ENCODE measurements around the gene VN1R5.

Gene VN1R5

DNA sequence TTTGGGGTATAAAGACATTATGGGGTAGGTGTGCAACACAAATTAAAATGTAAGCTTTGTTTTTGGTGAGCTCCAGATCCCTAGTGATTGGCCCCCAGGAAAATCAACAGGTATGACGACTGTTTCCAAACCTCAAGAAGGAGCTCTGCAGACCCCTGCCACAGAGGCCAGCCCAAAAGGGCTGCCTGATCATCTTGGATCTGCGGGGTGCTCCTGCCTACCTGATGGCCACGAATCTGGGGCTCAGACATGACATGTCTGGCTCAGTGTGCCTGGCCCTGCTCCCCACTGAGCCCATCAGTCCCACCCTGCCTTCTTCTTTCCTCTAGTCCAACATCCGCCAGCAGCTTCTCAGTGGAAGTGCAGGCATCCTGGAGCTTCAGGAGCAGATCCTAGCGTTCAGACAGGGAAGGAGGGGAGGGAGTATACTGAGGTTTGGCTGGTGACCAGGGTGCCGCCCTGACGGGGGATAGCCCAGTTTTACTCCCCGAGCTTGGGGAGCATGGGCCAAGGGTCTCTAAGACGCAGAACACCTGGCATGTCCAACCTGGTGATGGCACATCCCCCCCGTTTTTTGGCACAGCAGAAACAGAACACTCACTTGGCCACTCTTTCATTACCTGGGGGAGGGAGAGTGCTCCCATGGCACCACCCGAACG, 44.0 kb downstream of the VN1R5 start:
- in situ Hi-C loops (cut with MboI; ENCODE audit: low sequenced_read_pairs), result no loop called here

DNA sequence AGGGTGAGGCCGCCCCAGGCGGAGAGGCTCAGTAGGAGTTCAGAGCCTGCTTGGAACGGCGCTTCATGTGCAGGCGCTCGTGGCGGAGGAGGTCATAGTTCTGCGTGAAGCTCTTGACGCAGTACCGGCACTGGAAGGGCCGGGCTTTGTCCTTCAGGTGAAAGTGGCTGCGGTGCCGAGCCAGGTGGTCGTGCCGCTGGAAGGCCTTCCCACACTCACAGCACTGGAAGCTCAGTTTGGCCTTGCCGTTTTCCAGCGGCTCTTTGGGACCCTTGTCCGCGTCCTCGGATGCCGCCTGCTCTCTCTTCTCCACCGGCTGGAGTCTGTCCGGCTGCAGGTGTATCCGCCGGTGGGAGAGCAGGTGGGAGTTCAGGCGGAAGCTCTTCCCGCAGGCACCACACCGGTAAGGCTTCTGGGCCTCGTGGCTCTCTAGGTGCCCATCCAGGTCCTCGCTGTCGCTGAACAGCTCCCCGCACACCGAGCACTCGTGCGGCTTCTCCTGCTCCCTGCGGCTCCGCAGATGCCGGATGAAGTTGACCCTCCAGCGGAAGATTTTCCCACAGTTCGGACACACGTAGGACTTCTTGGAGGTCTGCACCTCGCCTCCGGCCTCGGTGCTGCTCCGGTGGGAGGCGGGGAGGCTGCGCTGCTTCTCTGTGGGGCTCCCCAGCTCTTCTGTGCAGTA, 44.8 kb downstream of the VN1R5 start:
- in situ Hi-C loops (cut with MboI; ENCODE audit: low sequenced_read_pairs), result no loop called here

DNA sequence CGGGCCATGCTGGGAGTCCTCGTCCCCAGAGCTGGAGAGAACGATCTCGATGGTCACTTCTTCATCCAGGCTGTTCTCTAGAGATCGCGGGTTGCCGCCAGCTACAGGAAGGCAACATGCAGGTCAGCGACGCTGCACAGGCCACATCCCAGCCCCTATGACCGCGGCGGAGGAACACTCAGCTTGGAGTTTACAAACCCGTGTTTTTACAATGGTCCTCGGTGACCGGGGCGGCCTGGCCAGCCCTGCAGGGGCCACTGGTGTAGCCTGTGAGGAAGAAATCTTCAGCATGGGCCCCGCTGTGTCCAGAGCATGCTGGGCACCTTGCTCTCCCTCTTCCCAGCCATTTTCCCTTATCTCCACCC, 45.3 kb downstream of the VN1R5 start:
- in situ Hi-C loops (cut with MboI; ENCODE audit: low sequenced_read_pairs), result no loop called here

GRCh38 chr1:247303216-247303615, 47.3 kb downstream of the VN1R5 start:
- in situ Hi-C loops (cut with MboI; ENCODE audit: low sequenced_read_pairs), result no loop called here

DNA sequence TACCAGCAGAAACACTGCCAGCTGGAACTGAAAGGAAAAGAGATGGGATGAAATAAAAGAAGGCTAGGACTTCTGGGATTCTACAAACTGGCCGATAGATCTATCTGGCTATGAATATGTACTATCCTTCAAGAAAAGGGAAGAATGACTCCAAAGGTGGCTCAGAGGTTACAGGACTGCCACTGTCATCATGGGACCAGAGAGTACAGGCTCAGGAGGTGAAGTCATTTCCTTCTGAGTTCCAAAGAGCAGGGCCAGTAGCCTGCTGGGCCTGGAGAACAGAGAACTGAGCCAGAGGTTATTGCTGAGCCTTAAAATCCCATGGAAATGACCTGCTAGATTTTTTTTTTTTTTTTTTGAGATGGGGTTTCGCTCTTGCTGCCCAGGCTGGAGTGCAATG, 48.2 kb downstream of the VN1R5 start:
- in situ Hi-C loops (cut with MboI; ENCODE audit: low sequenced_read_pairs), result no loop called here
